ENCODE results near the gene PRC1. TPM values are rescaled to one million over a fixed set of nuclear protein-coding genes. Genes with fewer than 3 reads are reported as not detected.

The PRC1 gene
- total RNA-seq, 1 donor from 2014 or later, result 56.9 TPM

- Mint-ChIP-seq H3K27ac (peak within 1 kb of the TSS; percentile 94), H3K4me1 (peaks cover 27% of the 10 kb centered on the region), H3K36me3 (peaks cover 11% of the 10 kb centered on the region), H3K4me3 (peak within 1 kb of the TSS; percentile 86), H3K9me3 (no peaks in the 10 kb centered on the region), H3K27me3 (ENCODE audit: low read depth) (no peaks in the 10 kb centered on the region)
- DNase-seq (ENCODE audit: low spot score in 2 of 2, unreplicated experiment in 2 of 2), result peak; percentile 88 to 92
- TF ChIP-seq, protein P1, sequence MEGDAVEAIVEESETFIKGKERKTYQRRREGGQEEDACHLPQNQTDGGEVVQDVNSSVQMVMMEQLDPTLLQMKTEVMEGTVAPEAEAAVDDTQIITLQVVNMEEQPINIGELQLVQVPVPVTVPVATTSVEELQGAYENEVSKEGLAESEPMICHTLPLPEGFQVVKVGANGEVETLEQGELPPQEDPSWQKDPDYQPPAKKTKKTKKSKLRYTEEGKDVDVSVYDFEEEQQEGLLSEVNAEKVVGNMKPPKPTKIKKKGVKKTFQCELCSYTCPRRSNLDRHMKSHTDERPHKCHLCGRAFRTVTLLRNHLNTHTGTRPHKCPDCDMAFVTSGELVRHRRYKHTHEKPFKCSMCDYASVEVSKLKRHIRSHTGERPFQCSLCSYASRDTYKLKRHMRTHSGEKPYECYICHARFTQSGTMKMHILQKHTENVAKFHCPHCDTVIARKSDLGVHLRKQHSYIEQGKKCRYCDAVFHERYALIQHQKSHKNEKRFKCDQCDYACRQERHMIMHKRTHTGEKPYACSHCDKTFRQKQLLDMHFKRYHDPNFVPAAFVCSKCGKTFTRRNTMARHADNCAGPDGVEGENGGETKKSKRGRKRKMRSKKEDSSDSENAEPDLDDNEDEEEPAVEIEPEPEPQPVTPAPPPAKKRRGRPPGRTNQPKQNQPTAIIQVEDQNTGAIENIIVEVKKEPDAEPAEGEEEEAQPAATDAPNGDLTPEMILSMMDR (IDR thresholded peaks at IDR 0.05; ENCODE audit: unreplicated experiment), result no peak
Measured at GRCh38 chr15:90934949-90935751, 59.2 kb downstream of the PRC1 start, which contains the start of gene UNC45A. UNC45A (plus strand) TSS chr15:90935285; CDS start chr15:90935325, 40 bp downstream.

GRCh38 chr15:90934256-90934948 lies 59.9 kb downstream of the PRC1 start:
- H3K4me1 Mint-ChIP-seq, result peaks cover 27% of the 10 kb centered on the region
- peak; percentile 54 to 83 for DNase-seq (ENCODE audit: low spot score in 2 of 2, unreplicated experiment in 2 of 2)
- peak overlapping the region; percentile 86 for H3K4me3 Mint-ChIP-seq
- TF ChIP-seq, protein P1 (IDR thresholded peaks at IDR 0.05; ENCODE audit: unreplicated experiment), result peak; percentile 57
- no peaks in the 10 kb centered on the region for H3K27me3 Mint-ChIP-seq (ENCODE audit: low read depth)
- peak overlapping the region; percentile 94 for H3K27ac Mint-ChIP-seq
- peaks cover 7% of the 10 kb centered on the region for H3K36me3 Mint-ChIP-seq
- H3K9me3 Mint-ChIP-seq, result no peaks in the 10 kb centered on the region

DNA sequence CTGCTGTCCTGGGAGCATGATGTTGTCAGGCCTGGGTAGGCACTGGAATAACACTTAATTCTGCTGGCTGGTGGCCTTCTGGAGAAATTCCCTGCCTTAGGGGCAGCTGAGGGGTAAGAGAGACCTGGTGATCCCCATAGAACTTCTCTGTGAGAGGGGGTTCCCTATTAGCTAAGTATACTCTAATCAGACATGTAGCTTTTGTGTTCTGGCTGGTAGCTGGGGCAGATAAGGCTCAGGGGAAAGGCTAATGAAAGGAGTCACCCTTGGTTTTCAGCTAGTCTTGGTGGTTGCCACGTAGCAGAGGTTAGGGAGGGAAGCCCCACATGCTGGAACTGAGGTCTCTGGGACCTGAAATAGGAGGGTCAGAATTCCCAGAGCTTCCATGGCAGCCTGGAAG lies 61.0 kb downstream of the PRC1 start:
- TF ChIP-seq, protein P1 (IDR thresholded peaks at IDR 0.05; ENCODE audit: unreplicated experiment), result no peak
- Mint-ChIP-seq H3K27ac (no peak overlapping the region), H3K9me3 (no peaks in the 10 kb centered on the region), H3K4me1 (peaks cover 27% of the 10 kb centered on the region), H3K27me3 (ENCODE audit: low read depth) (no peaks in the 10 kb centered on the region), H3K4me3 (no peak overlapping the region), H3K36me3 (peaks cover 6% of the 10 kb centered on the region)
- no peak for DNase-seq (ENCODE audit: low spot score in 2 of 2, unreplicated experiment in 2 of 2)

- Mint-ChIP-seq H3K4me3 (peak overlapping the region; percentile 93), H3K4me1 (peaks cover 27% of the 10 kb centered on the region), H3K9me3 (no peaks in the 10 kb centered on the region), H3K36me3 (peaks cover 5% of the 10 kb centered on the region), H3K27me3 (ENCODE audit: low read depth) (no peaks in the 10 kb centered on the region), H3K27ac (peak overlapping the region; percentile 67)
- TF ChIP-seq, protein P1 (IDR thresholded peaks at IDR 0.05; ENCODE audit: unreplicated experiment), result no peak
- no peak for DNase-seq (ENCODE audit: low spot score in 2 of 2, unreplicated experiment in 2 of 2)
Measured at GRCh38 chr15:90932660-90932991, 61.7 kb downstream of the PRC1 start.

- Mint-ChIP-seq H3K4me3 (peak within 1 kb of the TSS; percentile 93), H3K27ac (peak within 1 kb of the TSS; percentile 88), H3K36me3 (peaks cover 5% of the 10 kb centered on the region), H3K27me3 (ENCODE audit: low read depth) (no peaks in the 10 kb centered on the region), H3K9me3 (no peaks in the 10 kb centered on the region), H3K4me1 (peaks cover 27% of the 10 kb centered on the region)
- peak; percentile 82 to 95 for DNase-seq (ENCODE audit: low spot score in 2 of 2, unreplicated experiment in 2 of 2)
- TF ChIP-seq, protein P1 (IDR thresholded peaks at IDR 0.05; ENCODE audit: unreplicated experiment), result peak; percentile 82
Measured at GRCh38 chr15:90931828-90932659, 62.3 kb downstream of the PRC1 start, which contains the start of gene HDDC3. HDDC3 (minus strand) TSS chr15:90932549; CDS start chr15:90932540, 9 bp downstream.
